Fibroblast of the aortic adventitia (primary cell): ENCODE measurements around the gene ARHGAP5. TPM values are rescaled to one million over a fixed set of nuclear protein-coding genes. Genes with fewer than 3 reads are reported as not detected.

Experiments
- DNase-seq: peaks from one replicate; pipeline ENCODE4 v3.0.0-alpha.2; 2010; ENCODE audit warnings: low read depth
- H3K4me3 ChIP-seq: 2 replicates; pipeline ENCODE4 v1.5.1; 2011; ENCODE audit warnings: low read depth, mild to moderate bottlenecking, control low read depth, low read length, moderate library complexity
- total RNA-seq: library from RNA; depleted of rRNA; stranded (reverse); fragments of >200 nt; gene quantifications from 2 replicates; pipeline ENCODE4 v1.2.3, GENCODE V29; 2012; ENCODE audit warnings: low replicate concordance
- TF ChIP-seq, protein P1 (sequence below): IDR thresholded peaks from 2 replicates; pipeline ENCODE4 v1.5.1; 2011; ENCODE audit warnings: mild to moderate bottlenecking, low read length, control low read depth, inconsistent platforms; ENCODE audit not compliant: insufficient read depth

The ARHGAP5 gene
- total RNA-seq, 1 donor = 85.4 TPM

DNA sequence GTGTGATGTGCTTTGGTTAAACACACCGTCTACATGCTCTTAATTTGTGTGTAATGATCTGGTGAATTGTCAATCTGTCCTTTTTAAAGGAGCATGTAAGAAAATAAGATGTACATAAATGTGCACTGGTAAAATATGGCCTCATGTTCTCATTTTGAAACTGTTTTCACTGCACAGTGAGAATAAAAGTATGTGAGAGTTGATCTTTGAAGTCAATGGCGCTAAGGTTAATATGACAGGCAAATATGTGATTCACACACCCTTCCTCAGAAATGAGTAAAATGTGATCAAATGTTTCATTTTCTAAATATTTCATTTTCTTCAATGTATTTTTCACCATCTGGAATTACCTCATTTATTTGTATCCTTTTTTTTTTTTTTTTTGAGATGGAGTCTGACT, 116.4 kb downstream of the ARHGAP5 start:
- TF ChIP-seq, protein P1, sequence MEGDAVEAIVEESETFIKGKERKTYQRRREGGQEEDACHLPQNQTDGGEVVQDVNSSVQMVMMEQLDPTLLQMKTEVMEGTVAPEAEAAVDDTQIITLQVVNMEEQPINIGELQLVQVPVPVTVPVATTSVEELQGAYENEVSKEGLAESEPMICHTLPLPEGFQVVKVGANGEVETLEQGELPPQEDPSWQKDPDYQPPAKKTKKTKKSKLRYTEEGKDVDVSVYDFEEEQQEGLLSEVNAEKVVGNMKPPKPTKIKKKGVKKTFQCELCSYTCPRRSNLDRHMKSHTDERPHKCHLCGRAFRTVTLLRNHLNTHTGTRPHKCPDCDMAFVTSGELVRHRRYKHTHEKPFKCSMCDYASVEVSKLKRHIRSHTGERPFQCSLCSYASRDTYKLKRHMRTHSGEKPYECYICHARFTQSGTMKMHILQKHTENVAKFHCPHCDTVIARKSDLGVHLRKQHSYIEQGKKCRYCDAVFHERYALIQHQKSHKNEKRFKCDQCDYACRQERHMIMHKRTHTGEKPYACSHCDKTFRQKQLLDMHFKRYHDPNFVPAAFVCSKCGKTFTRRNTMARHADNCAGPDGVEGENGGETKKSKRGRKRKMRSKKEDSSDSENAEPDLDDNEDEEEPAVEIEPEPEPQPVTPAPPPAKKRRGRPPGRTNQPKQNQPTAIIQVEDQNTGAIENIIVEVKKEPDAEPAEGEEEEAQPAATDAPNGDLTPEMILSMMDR = no peak
- no peak for DNase-seq
- H3K4me3 ChIP-seq = no peak overlapping the region

DNA sequence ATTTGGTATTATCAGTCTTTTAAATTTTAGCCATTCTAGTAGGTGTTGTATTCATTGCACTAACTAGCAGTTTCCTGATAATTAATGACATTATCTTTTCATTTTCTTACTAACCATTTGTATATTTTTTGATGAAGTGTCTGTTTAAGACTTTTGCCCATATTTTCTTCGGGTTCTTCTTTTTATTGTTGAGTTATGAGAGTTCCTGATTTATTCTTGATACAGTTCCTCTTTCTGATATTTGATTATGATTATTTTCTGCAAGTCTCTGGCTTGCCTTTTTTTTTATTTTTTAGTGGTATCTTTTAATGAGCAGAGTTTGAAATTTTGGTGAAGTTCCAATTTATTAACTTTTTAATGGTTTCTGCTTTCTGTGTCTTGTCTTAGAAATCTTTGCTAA, 118.5 kb downstream of the ARHGAP5 start:
- no peak for DNase-seq
- TF ChIP-seq, protein P1 = no peak
- H3K4me3 ChIP-seq = no peak overlapping the region

DNA sequence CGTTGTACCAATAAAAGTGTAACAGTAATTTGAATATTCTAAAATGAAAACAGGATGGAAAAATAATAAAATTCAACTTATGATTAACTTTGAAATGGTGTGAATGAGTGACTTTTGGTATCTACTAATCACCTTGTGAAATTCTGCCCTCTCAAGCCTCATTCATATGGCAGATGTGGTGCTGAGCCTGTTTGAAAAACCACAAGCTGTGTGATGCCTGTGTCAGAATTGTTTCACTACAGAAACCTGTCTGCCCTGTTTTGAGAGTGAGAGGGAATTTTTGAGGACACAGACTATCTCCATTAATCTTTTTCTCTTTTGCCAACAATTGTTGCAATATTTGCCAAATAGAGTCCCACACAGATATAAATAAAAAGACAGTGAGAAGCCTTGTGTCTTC, 120.8 kb downstream of the ARHGAP5 start:
- no peak overlapping the region for H3K4me3 ChIP-seq
- TF ChIP-seq, protein P1 = no peak
- no peak for DNase-seq

DNA sequence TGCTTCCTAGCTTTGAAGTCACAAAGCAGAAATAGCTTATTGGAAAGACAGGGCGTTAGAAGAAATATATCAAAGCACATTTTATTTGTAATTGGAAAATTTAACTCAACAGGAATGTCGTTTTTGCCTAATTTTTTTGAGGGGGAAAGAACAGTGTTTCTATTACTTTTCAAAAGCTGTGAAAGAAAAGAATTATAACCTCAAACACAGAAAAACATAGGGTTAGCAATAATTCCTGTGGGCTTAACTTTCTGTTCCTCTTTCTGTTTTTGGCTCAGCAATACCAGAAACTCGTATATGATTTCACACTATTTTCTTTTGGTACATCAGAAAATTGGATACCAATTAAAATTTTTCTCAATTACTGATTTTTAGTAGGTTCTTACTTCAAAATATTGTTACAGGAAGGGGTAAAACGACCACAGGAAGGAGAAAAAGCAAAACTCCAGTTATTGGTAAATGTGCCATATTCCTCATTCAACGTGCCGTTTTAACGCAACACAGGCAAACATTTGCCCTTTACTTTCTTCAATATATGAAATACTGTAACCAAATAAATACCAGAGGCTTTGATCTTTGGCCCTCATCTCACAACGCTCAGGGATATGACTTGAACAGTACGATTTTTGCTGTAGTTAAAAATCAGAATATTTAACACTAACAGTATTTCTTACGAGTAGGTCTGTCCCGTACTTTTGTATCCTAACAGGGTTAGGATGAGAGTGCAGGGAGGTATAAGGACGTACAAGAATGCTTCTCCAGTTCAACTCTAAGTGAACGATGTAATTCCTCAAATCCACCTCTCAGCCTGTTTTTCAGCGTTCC, 123.5 kb downstream of the ARHGAP5 start:
- DNase-seq = no peak
- H3K4me3 ChIP-seq = peak overlapping the region; percentile 66
- TF ChIP-seq, protein P1 = no peak

DNA sequence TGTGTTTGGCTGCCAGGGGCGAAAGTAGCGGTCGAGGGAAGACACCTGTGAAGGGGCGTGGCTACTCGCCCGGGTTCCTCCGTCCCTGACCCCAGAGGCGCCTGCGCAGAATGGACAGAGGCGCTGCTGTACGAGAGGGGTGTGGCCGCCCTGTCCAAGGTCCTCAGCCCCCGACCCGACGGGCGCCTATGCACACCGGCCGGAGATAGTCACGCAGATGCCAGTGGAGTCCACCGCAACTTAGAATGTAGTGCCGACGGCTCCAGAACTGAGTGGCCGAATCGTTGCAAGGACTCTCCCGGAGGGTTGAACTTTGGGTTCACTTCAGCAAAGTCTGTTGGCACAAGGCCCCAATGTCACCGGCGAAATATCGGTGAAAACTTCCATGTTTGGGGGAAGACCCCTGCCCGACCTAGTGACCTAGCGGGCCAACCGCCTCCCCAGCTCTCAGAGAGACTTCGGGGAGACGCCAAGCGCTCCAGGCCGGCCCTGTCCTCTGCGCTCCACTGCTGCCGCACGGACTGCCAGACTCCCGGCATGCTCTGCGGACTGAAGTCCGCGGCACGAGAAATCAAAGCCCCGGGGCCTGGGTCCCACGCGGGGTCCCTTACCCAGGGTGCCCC, 124.2 kb downstream of the ARHGAP5 start:
- TF ChIP-seq, protein P1 = no peak
- H3K4me3 ChIP-seq = peak overlapping the region; percentile 66
- peak; percentile 30 for DNase-seq

DNA sequence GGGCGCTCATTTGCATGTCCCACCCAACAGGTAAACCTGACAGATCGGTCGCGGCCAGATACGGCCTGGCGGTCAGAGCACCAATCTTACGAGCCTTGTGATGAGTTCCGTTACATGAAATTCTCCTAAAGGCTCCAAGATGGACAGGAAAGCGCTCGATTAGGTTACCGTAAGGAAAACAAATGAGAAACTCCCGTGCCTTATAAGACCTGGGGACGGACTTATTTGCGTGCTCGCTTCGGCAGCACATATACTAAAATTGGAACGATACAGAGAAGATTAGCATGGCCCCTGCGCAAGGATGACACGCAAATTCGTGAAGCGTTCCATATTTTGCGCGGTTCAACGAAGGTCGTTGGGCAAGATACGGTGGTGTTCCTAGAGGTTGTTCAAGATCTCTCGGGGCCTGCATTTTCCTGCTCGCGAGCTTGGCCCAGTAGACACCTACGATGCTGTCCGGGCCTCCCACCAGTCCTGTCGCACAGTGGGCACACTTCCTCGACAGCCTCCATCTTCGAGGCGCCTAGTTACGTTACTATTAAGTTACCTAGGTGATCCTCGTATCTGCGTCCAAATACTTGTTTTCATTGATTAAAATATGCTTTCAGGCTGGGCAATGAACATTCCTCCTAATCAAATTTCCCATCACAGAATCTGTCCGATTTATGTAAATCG, 124.8 kb downstream of the ARHGAP5 start, which contains the start of gene RNU6-7:
RNU6-7 (plus strand) TSS at position 230 of the 675 bp plus-strand sequence.
- DNase-seq = peak; percentile 28
- TF ChIP-seq, protein P1 = no peak
- peak within 1 kb of the TSS; percentile 66 for H3K4me3 ChIP-seq
